VCaP (cell line): ENCODE data around the gene SLC45A1.
A peak's percentile ranks its signal among the peaks of the same experiment; 100 is the strongest.

Experiments
- H3K27ac ChIP-seq: fragments of 450-650 bp; 2 replicates; pipeline ENCODE4 v1.5.1; 2017
- CTCF ChIP-seq: fragments of 450-650 bp; conservative IDR thresholded peaks from 2 replicates; pipeline ENCODE4 v1.5.1; 2017; ENCODE audit warnings: mild to moderate bottlenecking, moderate library complexity

Gene SLC45A1

GRCh38 chr1:8345621-8346415 is 27.9 kb downstream of the SLC45A1 start:
- no peak for TF ChIP-seq CTCF
- H3K27ac ChIP-seq, result no peak overlapping the region

- no peak overlapping the region for H3K27ac ChIP-seq
Measured at GRCh38 chr1:8347635-8348034, 29.7 kb downstream of the SLC45A1 start.

GRCh38 chr1:8348047-8348776 is 30.3 kb downstream of the SLC45A1 start:
- TF ChIP-seq CTCF, result no peak
- H3K27ac ChIP-seq, result no peak overlapping the region

More at GRCh38 chr1:8347635-8348034, 29.7 kb downstream of the SLC45A1 start:
- TF ChIP-seq CTCF, result no peak

- TF ChIP-seq CTCF, result peak; percentile 96
- no peak overlapping the region for H3K27ac ChIP-seq
Measured at GRCh38 chr1:8348777-8349472, 31.0 kb downstream of the SLC45A1 start.

GRCh38 chr1:8349473-8349865 is 31.6 kb downstream of the SLC45A1 start:
- no peak for TF ChIP-seq CTCF
- no peak overlapping the region for H3K27ac ChIP-seq

GRCh38 chr1:8349961-8350360 is 32.0 kb downstream of the SLC45A1 start:
- no peak for TF ChIP-seq CTCF
- H3K27ac ChIP-seq, result no peak overlapping the region

- no peak for TF ChIP-seq CTCF
- no peak overlapping the region; the same call in 1 of the 2 replicates for H3K27ac ChIP-seq
Measured at GRCh38 chr1:8350914-8351684, 33.2 kb downstream of the SLC45A1 start.
